ENCODE measurements around the gene USP15.

GRCh38 chr12:62261876-62262517, 1.8 kb downstream of the USP15 start:
- TF ChIP-seq, protein P1, sequence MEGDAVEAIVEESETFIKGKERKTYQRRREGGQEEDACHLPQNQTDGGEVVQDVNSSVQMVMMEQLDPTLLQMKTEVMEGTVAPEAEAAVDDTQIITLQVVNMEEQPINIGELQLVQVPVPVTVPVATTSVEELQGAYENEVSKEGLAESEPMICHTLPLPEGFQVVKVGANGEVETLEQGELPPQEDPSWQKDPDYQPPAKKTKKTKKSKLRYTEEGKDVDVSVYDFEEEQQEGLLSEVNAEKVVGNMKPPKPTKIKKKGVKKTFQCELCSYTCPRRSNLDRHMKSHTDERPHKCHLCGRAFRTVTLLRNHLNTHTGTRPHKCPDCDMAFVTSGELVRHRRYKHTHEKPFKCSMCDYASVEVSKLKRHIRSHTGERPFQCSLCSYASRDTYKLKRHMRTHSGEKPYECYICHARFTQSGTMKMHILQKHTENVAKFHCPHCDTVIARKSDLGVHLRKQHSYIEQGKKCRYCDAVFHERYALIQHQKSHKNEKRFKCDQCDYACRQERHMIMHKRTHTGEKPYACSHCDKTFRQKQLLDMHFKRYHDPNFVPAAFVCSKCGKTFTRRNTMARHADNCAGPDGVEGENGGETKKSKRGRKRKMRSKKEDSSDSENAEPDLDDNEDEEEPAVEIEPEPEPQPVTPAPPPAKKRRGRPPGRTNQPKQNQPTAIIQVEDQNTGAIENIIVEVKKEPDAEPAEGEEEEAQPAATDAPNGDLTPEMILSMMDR (IDR thresholded peaks at IDR 0.05), result no peak
- no peak for TF ChIP-seq POLR2A (IDR thresholded peaks at IDR 0.05)

Measured in Peyer's patch (tissue), 4 donors.